Measurements from ENCODE around the gene TMUB1.

TMUB1 gene, protein sequence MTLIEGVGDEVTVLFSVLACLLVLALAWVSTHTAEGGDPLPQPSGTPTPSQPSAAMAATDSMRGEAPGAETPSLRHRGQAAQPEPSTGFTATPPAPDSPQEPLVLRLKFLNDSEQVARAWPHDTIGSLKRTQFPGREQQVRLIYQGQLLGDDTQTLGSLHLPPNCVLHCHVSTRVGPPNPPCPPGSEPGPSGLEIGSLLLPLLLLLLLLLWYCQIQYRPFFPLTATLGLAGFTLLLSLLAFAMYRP
- 32.3 to 36.8 reads per million in 2 donors for total RNA-seq

DNA sequence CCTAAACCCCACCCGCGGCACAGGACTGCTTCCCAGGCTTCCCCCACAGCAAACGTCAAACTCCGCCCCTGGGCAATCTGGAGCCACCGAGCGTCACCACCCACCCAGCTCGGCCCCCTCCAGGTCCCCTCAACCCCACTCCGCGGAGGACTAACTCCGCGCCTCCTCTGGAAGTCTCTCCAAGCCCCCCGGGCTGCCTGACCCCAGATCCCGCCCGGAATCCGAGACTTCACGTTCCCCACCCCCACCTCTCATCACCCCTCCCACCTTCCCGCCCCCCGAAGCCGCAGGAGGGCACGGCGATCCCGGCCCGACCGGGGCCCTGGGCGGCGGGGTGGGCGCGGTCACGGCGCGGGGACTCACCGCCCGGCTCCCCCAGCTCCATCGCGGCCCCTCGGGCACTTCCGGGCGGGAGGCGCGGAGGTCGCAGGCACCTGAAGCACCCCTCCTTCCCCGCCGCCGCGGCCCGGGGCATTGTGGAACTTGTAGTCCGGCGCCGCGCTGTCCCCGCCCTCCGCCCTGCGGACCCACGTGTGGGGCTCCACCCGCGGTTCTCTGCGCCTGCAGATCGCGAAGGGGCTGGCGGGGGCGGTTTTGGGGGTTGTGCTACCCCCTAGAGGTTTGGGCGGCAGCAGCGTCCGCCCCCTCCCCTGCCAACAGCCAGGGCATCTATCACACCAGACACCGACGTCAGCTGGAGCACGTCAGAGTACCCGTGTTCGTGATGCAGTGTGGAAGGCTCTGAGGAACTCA is at the start of gene TMUB1:
Gene TMUB1 (minus strand): TSS at position 423 of the 753 bp plus-strand sequence. CDS start 930 bp downstream, outside the sequence.
- DNase-seq: peak; percentile 73 to 90 (median 87)

DNA sequence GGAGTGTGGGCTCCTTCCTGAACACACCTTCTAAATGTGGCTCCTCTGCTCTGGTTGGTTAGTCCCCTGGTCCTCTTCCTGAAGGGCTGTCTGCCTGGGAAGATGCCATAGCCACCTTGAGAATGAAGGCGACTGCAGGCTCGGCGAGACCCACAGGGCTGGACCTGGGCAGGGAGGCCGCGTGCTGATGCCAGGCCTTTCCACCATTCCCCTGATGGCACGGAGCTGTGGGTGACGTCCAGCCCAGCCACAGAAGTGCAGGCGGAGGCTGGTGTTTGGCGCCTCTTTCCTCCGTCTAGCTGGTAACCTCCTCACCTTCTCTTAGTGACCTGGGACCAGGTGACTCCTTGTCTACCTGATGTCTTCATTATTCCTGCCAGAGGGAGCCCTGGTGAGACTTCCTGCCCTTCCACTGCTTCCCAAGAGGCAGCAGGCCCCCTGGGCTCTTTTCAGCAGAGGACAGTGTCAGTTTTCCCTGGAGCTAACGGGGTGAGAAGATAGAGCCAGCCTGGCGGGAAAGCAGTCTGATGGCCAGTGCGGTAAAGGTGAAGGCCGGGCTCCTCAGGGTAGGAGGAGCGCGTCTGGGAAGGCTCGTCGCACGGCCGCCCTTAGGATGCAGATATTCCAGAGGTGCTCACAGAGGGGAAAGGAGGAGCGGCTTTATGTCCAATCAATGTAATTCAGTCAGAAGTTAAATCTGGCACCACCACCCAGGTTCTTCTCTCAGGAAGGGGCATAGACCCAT is 49.3 kb upstream of the TMUB1 start:
- DNase-seq: no peak

DNA sequence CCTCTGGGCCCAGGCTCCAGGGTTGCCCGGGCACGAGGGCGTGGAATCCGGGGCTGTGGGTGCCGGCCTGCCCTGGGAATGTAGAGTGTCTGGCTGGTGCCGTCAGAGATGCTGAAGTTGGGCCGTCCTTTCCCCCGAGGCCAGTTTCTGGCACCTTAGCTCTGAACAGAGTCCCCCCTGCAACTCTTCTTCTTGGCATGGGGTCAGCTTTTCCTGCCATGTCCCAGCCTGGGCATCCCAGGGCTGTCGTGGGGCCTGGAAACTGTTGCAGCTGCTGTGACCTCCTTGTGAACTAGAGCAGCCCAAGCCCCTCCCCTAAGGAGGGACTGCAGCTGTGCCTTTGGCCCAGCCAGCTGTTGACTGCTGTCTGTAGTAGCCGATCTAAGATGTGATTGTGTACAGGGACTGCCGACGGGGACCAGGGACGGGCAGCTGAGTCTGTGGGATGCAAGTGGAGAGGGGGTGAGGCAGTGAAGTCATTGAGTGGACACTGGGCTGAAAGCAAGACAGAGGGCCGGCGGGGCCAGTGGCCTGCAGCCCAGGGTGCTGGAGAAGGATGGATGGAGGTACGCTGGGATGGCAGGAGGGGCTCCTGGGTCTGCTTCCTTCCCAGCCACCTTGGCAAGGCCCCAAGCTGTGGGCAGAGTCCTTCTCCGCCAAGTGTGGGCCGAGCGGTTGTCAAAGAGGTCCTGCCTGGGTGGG is 48.5 kb upstream of the TMUB1 start:
- DNase-seq: no peak

DNA sequence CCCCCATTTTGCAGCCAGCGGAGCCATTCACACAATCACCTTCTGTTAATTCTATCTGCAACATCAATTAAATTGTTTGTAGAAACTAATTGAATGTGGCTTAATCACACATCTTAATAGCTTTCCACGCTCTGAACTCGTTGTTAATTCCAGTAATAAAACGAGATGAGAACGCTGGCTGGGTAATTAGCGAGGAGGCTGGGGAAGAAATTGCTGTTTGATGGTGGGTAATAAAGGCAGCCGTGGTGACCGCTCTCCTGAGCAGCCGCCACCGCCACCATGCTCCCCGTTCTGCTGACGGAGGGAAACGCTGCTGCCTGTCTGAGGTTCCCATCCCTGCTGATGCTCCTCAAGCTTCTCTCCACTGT is 47.9 kb upstream of the TMUB1 start:
- DNase-seq: no peak

DNA sequence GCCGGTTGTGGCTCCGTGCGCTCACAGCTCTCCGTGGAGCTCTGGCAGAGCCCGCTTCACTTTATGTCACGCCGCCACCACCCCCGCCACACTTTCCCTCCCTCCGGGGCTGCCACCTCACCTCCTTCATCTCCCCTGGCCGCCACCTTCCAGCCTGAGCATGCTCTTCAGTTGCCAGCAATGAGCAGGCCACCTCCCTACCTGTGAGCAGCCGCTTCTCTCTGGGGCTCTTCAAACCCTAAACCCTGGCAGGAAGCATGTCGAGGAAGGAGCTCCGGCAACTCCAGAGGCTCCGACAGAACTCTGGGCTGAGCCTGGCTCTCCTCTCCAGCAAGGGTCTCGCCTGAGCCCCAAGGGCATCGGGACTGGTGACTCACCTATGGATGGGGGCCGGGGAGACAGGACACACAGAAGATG is 47.5 kb upstream of the TMUB1 start:
- no peak for DNase-seq

DNA sequence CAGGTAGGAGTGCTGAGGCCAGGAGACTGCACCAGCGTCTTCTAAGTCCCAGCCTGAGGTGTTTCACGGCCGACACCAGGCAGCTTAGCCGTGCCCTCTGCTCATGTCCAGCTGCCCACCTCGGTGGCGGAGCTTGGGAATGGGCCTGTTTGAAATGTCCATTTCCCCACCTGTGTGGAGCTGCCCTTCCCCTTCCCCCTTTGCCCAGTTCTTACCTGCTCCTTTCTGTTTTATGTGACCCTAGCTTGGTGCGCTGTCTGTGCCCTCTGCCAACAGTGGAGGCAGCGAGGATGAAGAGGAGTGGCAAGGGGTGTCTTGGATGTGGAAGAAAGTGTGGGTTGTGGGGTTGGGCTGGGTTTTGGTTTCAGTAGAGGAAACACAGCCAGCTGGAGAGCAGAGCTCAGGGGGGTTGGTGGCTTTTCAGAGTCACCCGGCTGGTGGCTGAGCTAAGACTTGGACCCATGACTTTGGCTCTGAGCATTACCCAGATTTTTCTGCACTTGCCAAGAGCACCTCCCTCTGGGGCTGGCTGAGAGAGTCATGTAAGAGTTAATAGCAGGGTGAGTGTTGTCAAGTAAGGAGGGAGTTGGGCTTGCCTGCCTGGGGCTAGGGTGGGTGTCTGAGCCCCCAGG is 46.8 kb upstream of the TMUB1 start:
- DNase-seq: no peak

DNA sequence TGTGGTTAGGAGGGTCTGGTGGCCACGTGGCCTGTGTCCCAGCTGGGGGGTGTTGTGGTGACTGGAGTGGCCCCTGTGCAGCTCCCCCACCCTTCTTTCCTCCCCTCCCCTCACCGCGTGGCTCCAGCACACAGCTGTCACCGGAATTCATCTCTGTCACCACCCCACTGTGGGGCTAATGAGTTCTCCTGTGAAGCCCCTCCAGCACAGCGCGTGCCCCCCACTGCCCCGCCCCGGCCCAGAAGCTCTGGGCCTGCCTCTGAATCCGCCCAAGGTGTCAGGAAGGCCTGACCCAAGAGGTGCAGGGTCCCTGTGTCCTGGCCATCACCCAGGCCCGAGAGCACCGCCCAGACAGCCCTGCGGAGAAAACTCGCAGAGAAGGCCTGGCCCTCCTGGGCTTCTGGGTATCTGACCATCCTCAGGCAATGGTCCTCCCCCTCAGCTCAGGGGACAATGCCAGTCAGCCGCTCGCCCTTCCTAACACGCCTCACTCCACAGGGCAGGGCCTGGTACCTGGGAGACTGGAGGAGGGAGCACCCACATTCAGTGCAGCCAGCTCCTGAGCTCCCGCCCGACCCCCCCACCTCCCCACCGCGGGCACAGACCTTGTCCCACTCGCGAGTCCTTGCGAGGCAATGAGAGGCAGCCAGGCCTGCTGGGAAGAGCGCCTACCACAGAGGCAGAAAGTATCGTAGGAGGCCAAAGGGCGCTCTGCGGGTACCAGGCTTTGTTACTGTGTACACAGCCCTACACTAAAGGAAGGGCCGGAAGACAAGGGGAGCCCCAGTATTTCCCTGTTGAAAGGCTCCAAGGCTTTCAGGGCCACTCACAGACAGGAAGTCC is 46.0 kb upstream of the TMUB1 start:
- DNase-seq: no peak

DNA sequence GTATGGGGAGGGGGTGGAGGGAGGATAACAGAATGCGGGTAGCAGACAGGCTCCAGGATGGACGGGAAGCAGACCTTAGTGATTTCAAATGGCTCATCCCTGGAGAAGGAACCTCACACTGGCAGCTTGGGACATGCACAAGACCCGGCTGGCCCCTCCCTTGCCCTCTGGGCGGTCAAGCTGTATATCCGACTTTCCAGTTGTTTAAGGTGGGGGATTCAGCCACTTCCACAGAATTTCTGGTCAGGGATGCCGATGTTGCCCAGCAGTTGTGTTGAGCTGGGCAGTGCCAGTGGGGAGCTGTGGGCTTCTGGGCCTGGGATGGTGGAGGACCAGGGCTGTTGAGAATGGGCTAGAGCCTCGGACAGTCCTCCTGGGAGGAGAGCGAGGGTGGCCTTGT is 45.4 kb upstream of the TMUB1 start:
- DNase-seq: no peak

DNA sequence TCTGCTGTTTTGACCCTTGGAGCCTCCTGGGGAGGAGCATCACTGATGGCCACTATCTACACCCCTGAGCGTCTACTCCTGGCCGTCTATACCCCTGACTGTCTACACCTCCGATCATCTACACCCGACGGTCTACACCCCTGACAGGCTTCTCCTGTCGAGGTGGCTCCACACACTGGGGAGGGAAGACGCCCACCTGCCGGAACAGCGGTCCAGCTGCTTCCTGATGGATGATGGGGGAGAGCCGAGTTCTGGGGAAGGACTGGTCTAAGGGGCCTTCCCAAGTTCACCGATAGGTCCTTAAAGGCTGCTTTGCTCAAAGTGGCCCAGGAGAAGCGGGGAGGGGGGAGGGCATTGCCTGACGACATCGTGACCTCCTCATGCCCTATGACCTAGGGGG is 44.9 kb upstream of the TMUB1 start:
- DNase-seq: no peak

DNA sequence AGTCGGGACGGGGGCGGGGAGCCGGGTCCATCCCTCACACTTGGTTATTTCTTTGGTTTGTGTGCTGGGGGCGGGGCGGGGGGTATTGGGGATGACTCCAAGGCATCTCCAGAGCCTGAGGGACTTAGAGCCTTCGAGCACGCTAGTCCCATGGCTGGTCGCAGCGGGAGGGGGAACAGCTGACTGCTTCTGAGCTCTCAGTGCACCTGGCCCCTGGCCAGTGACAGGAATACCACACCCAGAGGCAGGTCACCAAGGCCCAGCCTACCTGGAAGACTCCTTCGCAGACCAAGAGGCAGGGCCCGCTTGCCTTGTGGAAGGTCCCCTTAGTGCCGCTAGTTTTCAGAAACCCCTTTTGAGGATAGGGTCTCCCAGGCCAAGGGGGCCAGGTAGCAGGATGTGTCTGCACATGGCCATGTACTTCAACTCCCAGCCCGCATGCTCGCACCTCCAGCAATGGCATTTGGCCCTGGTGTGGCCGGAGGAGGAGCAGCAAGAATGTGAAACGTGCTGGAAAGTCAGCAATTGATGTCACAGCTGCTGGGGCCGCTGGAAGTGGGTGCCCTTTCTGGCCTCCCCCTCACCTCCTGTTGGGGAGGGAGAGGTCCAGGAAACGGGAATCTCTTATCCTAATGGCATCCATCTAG is 43.3 kb upstream of the TMUB1 start:
- no peak for DNase-seq

DNA sequence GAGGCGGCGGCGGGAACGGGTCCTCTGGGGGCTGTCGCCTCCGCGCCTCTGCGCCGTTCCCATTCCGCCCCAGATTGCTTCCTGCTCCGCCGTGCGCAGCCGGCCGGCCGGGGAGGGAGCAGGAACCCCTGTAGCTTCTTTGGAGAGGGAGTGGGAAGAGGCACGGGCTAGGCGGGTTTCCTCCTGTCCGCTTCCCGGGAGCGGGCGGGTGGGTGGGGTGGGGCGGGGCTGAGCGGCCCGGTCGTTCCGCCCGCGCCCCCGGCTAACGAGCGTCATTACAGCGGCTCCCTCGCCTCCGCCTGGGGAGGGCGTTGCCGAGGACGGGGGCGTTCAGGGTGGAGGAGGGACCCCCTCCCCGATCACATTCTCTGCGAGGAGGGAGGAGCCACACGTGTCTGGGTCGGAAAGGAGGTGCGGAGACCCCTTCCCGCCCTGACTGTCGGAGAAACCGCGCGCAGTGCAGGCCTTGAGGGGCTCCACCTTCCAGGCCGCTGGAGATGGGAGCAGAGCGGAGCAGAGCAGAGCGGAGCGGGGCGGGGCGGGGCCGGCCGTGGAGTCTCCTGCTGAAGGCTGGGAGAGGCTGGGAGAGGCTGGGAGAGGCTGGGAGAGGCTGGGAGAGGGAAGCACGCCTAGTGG is 42.7 kb upstream of the TMUB1 start:
- no peak for DNase-seq

DNA sequence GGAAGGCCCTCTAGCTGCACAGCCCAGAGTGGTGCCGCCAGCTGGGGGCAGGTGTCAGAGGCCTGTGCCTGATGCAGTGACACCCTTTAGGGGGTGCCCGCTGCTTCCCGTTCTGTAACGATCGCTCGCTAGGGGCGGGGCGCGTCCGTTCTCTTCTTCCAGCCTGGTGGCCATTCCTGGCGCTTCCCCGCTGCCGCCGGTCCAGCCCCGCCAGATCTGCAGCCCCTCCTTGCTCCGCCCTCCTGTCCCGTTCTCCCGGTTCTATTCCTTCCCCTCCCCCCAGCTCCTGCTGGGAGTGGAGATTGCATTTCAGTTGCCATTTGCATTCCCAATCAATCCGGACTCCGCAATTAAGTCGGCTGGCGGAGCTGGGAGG is 42.2 kb upstream of the TMUB1 start:
- no peak for DNase-seq

DNA sequence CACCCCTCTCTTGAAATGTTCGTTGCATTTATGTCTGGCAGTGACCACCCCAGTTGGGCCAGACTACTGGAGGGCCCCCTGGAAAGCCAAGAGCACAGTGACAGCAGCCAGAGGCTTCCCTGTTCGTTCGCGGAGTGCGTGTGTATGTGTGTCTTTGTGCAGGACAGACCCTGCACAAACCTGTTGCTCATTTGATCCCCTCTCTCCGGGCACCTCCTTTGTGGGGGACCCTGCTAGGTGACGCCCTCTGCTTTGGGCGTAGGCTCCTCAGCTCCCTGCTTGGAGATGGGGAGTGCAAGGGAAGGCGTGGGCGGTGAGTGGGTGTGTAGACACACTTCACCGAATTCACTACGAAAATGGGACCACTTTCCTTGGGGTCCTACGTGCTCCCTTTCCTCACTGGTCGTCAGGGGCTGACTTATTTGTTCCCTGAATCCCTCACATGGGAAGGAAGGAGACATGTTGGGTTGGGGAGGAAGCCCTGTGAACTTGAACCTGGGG is 41.7 kb upstream of the TMUB1 start:
- no peak for DNase-seq

DNA sequence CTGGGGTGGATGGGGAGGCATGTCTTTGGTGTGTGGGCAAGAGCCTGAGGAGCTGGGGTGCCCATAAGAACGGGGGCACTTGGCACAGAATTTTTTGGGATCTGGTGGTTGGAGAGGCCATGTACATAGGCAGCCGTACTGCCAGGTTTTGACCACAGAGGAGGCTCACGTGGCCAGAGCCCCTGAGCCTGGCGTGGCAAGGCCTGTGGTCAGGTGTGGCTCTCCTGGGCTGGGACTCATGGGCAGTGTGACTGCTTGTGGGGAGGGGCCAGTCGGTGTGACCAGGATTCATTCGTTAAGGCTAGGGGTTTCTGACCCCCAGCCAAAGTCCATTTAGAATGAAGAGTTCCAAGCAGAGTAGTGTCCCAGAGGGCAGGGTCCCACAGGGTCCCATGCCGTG is 41.2 kb upstream of the TMUB1 start:
- DNase-seq: no peak

DNA sequence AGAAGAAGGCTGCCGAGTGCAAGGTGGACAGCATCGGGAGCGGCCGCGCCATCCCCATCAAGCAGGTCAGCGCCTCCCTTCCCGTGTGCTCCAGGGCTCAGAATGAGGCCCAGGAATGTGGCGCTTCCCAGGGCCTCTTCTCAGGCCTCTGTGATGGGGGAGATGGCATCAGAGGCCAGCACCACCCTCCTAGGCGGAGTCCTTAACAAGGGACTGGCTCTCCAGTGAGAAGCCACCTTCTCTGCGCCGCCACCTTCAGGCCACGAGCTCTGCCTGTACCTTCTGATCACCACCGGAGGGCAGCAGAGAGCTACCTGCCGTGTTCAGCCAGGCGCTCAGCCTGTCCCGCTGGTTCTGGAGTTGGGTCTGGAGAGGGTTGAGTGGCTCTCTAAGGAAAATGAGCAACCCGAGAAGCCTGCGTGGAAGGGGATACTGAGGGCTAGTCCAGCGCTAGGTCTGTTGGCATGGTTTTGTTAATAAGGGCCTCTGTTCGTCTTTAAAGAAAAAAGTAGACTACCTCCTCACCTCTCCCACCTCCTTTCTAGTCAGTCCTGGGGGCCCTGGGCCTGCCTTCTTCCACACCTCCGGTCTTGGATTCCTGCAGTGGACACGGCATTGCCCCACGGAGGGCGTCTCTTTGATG is 40.6 kb upstream of the TMUB1 start:
- DNase-seq: peak; percentile 62 to 76 (median 66)

DNA sequence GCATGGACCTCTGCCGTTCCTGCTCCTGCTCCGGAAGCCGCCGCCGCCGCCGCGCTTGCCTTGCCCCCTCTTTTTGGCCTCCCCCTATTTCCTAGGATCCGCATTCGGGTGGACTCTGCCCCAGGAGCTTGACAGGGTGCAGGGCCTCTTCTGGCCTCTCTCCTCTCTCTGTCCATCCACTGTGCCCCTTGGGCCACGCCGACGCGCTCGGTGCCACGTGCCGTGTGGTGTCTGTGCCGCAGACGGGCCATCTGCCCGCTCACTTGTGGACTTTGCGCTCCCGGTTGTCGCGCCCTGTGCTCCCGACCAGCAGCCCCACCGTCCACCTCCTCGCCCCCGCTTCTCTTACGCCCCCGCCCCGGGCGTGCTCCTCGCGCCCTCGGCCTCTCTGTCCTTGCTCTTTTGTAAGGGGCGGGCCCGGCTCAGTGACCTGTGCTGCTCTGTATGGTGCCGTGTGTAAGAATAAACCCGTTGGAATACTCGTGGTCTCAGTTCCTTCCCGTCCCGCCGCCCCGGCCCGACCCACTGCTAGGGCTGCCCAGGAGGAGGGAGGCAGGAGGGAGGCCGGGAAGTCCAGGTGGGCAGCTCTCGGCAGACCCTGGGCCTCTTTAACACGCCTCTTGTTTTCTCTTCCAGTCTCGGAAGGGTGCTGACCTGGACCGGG is 40.0 kb upstream of the TMUB1 start:
- no peak for DNase-seq

DNA sequence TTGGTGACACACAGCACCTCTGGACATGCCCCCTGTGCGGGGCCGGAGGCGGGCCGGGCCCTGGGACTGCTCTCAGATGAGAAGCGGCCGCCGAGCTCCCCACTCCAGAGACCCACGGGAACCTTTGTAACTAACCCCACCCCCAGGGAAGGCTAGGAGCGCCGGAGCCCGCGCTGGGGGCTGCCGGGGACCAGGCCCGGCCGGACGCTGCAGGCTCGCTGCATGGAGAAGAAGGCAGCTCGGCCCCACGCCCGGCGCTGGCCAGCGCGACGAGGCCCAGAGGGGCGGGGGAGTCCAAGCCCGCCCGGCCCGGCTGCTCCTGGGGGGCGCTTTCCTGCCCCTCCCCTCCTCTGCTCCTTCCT is 39.5 kb upstream of the TMUB1 start:
- no peak for DNase-seq

DNA sequence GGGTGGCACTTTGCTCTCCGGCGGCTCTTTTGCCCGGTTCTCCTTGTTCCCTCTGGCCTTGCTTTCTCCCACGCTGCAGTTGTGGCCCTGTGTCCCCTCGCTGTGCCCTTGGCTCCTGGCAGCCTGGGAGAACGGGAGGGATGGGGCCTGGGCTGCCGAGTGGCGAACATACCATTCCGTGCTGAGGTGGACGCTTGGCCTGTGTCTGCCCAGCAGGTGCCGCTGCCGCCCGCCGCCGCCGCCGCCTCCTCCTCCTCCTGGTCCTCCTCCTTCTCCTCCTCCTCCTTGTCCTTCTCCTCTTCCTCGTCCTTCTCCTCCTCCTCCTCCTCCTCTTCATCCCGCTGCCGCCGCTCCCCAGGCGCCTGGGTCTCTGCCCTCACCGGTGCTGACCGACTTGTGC is 39.0 kb upstream of the TMUB1 start:
- DNase-seq: no peak

DNA sequence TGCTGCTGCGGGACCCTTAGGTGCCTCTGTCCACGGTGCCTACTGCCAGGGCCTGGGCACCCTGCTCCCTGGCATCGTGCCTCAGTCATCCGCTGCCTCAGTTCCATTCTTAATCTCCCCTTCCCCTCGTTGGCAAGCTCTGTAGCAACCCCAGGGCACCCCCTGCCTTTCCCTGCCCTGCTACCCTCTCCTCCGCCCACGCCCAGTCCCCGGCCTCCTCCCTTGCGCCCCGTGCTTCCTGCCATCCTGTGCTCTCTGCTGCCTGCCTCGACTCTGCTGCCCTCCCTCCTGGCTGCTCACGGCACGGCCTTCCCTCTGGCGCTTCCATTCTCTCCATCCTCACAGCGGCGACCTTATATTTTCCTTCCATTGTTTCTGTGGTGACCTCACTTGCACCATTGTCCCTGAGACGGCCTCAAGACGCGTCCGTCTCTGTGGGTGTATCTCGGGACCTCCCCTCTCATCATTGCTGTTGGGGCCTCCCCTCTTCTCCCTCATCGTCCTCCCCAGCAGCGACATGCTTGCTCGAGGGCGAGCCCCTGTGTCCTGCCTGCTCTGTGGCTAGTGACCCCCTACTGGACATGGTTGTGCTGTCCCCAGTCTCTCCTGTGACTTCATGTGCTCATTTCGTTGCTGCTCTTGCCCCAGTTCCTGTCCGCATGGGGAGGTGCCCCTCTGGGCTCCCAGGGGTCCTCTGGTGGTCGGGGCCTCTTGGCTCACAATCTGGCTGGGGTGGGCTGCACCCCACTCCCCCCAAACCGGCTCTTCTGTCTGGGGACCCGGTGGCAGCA is 38.3 kb upstream of the TMUB1 start:
- no peak for DNase-seq

Measured in T-helper 2 cell (primary cell).